Prostate gland (tissue), 2 donors: ENCODE data around the gene RPTOR.

Source experiments
- CTCF ChIP-seq, 4 experiments: fragments of 200-600 bp in 2 of 4; fragments of 450-650 bp in 2 of 4; sonication (generic) in 2 of 4; IDR thresholded peaks; 1 replicate in 3 of 4; 2 replicates in 1 of 4; pipeline ENCODE4 v1.5.1; 2016 to 2019; ENCODE audit warnings: antibody characterized with exemption in 4 of 4, mild to moderate bottlenecking in 2 of 4, moderate library complexity in 2 of 4
- POLR2A ChIP-seq: fragments of 450-650 bp; IDR thresholded peaks from one replicate; pipeline ENCODE4 v1.6.1; 2016; ENCODE audit warnings: antibody characterized with exemption, mild to moderate bottlenecking

- TF ChIP-seq POLR2A = no peak
- TF ChIP-seq CTCF (IDR thresholded peaks at IDR 0.05) = no peak
Observed at GRCh38 chr17:80612997-80613731, 68.5 kb downstream of the RPTOR start.
